ENCODE measurements around the gene HECW1. TPM values are rescaled to one million over a fixed set of nuclear protein-coding genes. Genes with fewer than 3 reads are reported as not detected.

The HECW1 gene
- total RNA-seq, 2 donors from 2014 or later = 0.04 TPM; not detected in 1

- Histone ChIP-seq H3K27me3 (no peaks in the 10 kb centered on the region), H3K9me3 (no peaks in the 10 kb centered on the region), H3K27ac (no peak overlapping the region), H3K4me3 (no peak overlapping the region), H3K36me3 (no peaks in the 10 kb centered on the region), H3K4me1 (no peaks in the 10 kb centered on the region)
- DNase-seq (ENCODE audit: low spot score) = no peak
- no peak for TF ChIP-seq CTCF (IDR thresholded peaks at IDR 0.05)
Observed at GRCh38 chr7:43306404-43306803, 194.0 kb downstream of the HECW1 start.

GRCh38 chr7:43307522-43307921 is 195.1 kb downstream of the HECW1 start:
- TF ChIP-seq CTCF (IDR thresholded peaks at IDR 0.05) = no peak
- H3K4me3 ChIP-seq = no peak overlapping the region

GRCh38 chr7:43308913-43309705 is 196.7 kb downstream of the HECW1 start:
- TF ChIP-seq CTCF (IDR thresholded peaks at IDR 0.05) = no peak
- DNase-seq (ENCODE audit: low spot score) = no peak
- Histone ChIP-seq H3K36me3 (no peaks in the 10 kb centered on the region), H3K4me3 (no peak overlapping the region), H3K27me3 (no peaks in the 10 kb centered on the region), H3K9me3 (no peaks in the 10 kb centered on the region), H3K27ac (no peak overlapping the region), H3K4me1 (no peaks in the 10 kb centered on the region)

More at GRCh38 chr7:43307522-43307921, 195.1 kb downstream of the HECW1 start:
- H3K27ac ChIP-seq = no peak overlapping the region
- H3K9me3 ChIP-seq = no peaks in the 10 kb centered on the region
- no peaks in the 10 kb centered on the region for H3K27me3 ChIP-seq
- H3K4me1 ChIP-seq = no peaks in the 10 kb centered on the region
- no peak for DNase-seq (ENCODE audit: low spot score)
- no peaks in the 10 kb centered on the region for H3K36me3 ChIP-seq

GRCh38 chr7:43309706-43310022 is 197.2 kb downstream of the HECW1 start:
- no peak for DNase-seq (ENCODE audit: low spot score)
- no peak for TF ChIP-seq CTCF (IDR thresholded peaks at IDR 0.05)
- H3K27ac ChIP-seq = no peak overlapping the region
- H3K36me3 ChIP-seq = no peaks in the 10 kb centered on the region
- no peaks in the 10 kb centered on the region for H3K9me3 ChIP-seq
- H3K4me1 ChIP-seq = no peaks in the 10 kb centered on the region
- no peak overlapping the region for H3K4me3 ChIP-seq
- H3K27me3 ChIP-seq = no peaks in the 10 kb centered on the region

GRCh38 chr7:43311052-43311451 is 198.6 kb downstream of the HECW1 start:
- Histone ChIP-seq H3K36me3 (no peaks in the 10 kb centered on the region), H3K9me3 (no peaks in the 10 kb centered on the region), H3K4me1 (no peaks in the 10 kb centered on the region), H3K4me3 (no peak overlapping the region), H3K27ac (no peak overlapping the region), H3K27me3 (no peaks in the 10 kb centered on the region)
- no peak for DNase-seq (ENCODE audit: low spot score)
- TF ChIP-seq CTCF (IDR thresholded peaks at IDR 0.05) = no peak

GRCh38 chr7:43311694-43312093 is 199.2 kb downstream of the HECW1 start:
- H3K36me3 ChIP-seq = no peaks in the 10 kb centered on the region
- H3K4me3 ChIP-seq = no peak overlapping the region
- no peaks in the 10 kb centered on the region for H3K9me3 ChIP-seq
- H3K27ac ChIP-seq = no peak overlapping the region
- no peak for DNase-seq (ENCODE audit: low spot score)
- no peaks in the 10 kb centered on the region for H3K27me3 ChIP-seq
- no peak for TF ChIP-seq CTCF (IDR thresholded peaks at IDR 0.05)
- H3K4me1 ChIP-seq = no peaks in the 10 kb centered on the region

All from right atrium auricular region (tissue), 2 donors.